GM23338 (cell line): ENCODE data around the gene NELFB. TPM values are rescaled to one million over a fixed set of nuclear protein-coding genes. Genes with fewer than 3 reads are reported as not detected.

Experiments used
- CTCF ChIP-seq, 2 experiments: fragments of 200-600 bp in 1 of 2; sonication (generic) in 1 of 2; conservative IDR thresholded peaks; 2 replicates each; pipeline versions ENCODE4 v1.5.1 to v1.6.1; 2016 to 2017; ENCODE audit warnings: antibody characterized with exemption in 2 of 2, low read depth in 2 of 2, mild to moderate bottlenecking in 2 of 2, moderate library complexity in 1 of 2
- EZH2 ChIP-seq: fragments of 200-600 bp; sonication (generic); IDR thresholded peaks from one replicate; pipeline ENCODE4 v1.8.0; 2017; ENCODE audit warnings: antibody characterized with exemption, mild to moderate bottlenecking, low read depth; ENCODE audit not compliant: unreplicated experiment
- EZH2phosphoT487 ChIP-seq: fragments of 200-600 bp; sonication (generic); IDR thresholded peaks from one replicate; pipeline ENCODE4 v1.8.1; 2018; ENCODE audit warnings: antibody characterized with exemption; ENCODE audit not compliant: unreplicated experiment
- JUNB ChIP-seq: IDR thresholded peaks from one replicate; pipeline ENCODE4 v1.6.1; 2016; ENCODE audit warnings: antibody characterized with exemption; ENCODE audit not compliant: unreplicated experiment
- POLR2AphosphoS5 ChIP-seq: IDR thresholded peaks from 2 replicates; pipeline ENCODE4 v1.6.1; 2016; ENCODE audit warnings: antibody characterized with exemption, low read depth
- STAT1 ChIP-seq: IDR thresholded peaks from one replicate; pipeline ENCODE4 v1.6.1; 2016; ENCODE audit warnings: antibody characterized with exemption; ENCODE audit not compliant: unreplicated experiment
- ZNF331 ChIP-seq: fragments of 250-450 bp; sonication (Bioruptor Pico); IDR thresholded peaks from 2 replicates; pipeline ENCODE4 v1.5.0; 2020; ENCODE audit warnings: low read depth, mild to moderate bottlenecking, moderate library complexity
- ZNF462 ChIP-seq: fragments of 250-450 bp; sonication (Bioruptor Pico); IDR thresholded peaks from 2 replicates; pipeline ENCODE4 v1.5.0; 2020; ENCODE audit warnings: mild to moderate bottlenecking, moderate library complexity
- polyA plus RNA-seq: library from polyadenylated mRNA; unstranded; fragments of >200 nt; fragmentation: Nextera tagmentation; extraction: Ambion mirVana; gene quantifications from 2 replicates; pipeline ENCODE4 v1.2.1, GENCODE V29; 2016
- total RNA-seq: library from RNA; depleted of rRNA; stranded (reverse); fragments of >200 nt; shearing (Covaris generic); gene quantifications from 2 replicates; pipeline ENCODE4 v1.2.3, GENCODE V29; 2014

Gene NELFB
- total and polyA plus RNA-seq, 2 experiments from 2014 or later, result 30.0 to 97.3 TPM

GRCh38 chr9:137306850-137307254 is 51.7 kb downstream of the NELFB start (continued):
- TF ChIP-seq ZNF462 (CRISPR knock-in tag) (no peak), CTCF (conservative IDR thresholded peaks at IDR 0.05; ENCODE audit: low read depth in 2 of 2) (no peak), EZH2 (no peak), ZNF331 (CRISPR knock-in tag) (no peak), POLR2AphosphoS5 (no peak), JUNB (no peak), EZH2phosphoT487 (no peak), STAT1 (no peak)
